ENCODE measurements around the gene PIGU. TPM values are rescaled to one million over a fixed set of nuclear protein-coding genes. Genes with fewer than 3 reads are reported as not detected.
A peak's percentile ranks its signal among the peaks of the same experiment; 100 is the strongest.

PIGU gene
- total and polyA plus RNA-seq, 2 of the 13 experiments (the other 11 are each of a cell fraction or from before 2014, with no cell fraction given): 45.5 to 231 TPM

DNA sequence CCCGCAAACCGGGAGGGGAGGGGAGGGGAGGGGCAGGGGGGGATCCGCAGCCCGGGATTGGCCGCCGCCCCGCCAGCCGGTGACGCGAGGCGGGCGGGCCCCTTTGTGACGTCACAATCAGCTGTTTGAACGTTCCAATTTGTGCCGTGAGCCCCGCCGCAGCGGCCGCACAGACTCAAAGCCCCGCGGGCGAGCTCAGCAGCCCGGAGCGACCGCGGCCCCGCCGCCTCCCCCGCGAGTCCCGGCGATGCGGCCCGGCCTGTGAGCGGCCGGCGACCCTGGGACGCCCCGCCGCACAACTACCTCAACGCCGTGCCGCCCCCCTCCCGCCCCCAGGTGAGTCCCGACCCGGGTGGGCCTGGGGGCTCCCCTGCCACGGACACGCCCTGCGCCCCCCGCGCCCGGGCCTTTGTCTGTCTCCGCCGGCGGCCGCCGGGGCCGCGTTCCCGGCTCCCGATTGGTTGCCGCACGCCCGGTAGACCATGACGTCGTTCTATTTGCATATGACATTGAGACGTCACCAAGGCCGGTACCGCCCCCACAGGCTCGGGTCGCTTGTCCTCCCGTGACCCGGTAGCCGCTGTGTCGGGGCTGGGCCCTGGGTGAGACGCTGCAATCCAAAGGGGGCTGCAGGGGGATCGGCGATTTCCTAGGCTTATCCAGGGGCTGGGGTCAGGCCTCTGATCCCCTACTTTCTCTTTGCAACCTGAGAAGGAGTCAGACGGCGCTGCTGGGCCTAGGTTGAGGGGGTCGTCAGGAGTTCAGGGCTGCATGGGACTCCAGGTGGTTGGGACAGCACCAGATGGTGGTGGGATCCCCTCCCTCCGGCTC lies 27.5 kb upstream of the PIGU start, which contains the start of gene TP53INP2 (continued):
- TF ChIP-seq, protein P1, sequence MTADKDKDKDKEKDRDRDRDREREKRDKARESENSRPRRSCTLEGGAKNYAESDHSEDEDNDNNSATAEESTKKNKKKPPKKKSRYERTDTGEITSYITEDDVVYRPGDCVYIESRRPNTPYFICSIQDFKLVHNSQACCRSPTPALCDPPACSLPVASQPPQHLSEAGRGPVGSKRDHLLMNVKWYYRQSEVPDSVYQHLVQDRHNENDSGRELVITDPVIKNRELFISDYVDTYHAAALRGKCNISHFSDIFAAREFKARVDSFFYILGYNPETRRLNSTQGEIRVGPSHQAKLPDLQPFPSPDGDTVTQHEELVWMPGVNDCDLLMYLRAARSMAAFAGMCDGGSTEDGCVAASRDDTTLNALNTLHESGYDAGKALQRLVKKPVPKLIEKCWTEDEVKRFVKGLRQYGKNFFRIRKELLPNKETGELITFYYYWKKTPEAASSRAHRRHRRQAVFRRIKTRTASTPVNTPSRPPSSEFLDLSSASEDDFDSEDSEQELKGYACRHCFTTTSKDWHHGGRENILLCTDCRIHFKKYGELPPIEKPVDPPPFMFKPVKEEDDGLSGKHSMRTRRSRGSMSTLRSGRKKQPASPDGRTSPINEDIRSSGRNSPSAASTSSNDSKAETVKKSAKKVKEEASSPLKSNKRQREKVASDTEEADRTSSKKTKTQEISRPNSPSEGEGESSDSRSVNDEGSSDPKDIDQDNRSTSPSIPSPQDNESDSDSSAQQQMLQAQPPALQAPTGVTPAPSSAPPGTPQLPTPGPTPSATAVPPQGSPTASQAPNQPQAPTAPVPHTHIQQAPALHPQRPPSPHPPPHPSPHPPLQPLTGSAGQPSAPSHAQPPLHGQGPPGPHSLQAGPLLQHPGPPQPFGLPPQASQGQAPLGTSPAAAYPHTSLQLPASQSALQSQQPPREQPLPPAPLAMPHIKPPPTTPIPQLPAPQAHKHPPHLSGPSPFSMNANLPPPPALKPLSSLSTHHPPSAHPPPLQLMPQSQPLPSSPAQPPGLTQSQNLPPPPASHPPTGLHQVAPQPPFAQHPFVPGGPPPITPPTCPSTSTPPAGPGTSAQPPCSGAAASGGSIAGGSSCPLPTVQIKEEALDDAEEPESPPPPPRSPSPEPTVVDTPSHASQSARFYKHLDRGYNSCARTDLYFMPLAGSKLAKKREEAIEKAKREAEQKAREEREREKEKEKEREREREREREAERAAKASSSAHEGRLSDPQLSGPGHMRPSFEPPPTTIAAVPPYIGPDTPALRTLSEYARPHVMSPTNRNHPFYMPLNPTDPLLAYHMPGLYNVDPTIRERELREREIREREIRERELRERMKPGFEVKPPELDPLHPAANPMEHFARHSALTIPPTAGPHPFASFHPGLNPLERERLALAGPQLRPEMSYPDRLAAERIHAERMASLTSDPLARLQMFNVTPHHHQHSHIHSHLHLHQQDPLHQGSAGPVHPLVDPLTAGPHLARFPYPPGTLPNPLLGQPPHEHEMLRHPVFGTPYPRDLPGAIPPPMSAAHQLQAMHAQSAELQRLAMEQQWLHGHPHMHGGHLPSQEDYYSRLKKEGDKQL (CRISPR knock-in tag; IDR thresholded peaks at IDR 0.05; ENCODE audit: low read depth): no peak
- TF ChIP-seq ZNF329 (CRISPR knock-in tag; IDR thresholded peaks at IDR 0.05; ENCODE audit: low read depth): peak; percentile 74; the same call in 1 of the 2 replicates
- no peak for TF ChIP-seq EZH2 (conservative IDR thresholded peaks at IDR 0.05; ENCODE audit: low read depth, low read length)
- peak in 1 of 2 experiments; percentile 36; a peak in 1 of 4 replicates for TF ChIP-seq KLF16 (CRISPR knock-in tag; IDR thresholded peaks at IDR 0.05)
- 0 out of 2 replicates have a peak, but pooled peaks have one; percentile 42 for TF ChIP-seq GTF2F1 (IDR thresholded peaks at IDR 0.05; ENCODE audit: low read length)
- TF ChIP-seq THAP7 (CRISPR knock-in tag; IDR thresholded peaks at IDR 0.05): peak; percentile 47; the same call in 1 of the 2 replicates
- TF ChIP-seq FOXP4 (CRISPR knock-in tag; IDR thresholded peaks at IDR 0.05): no peak
- no peak for TF ChIP-seq IKZF1 (IDR thresholded peaks at IDR 0.05)
- peak; percentile 52 for TF ChIP-seq SP2 (CRISPR knock-in tag; IDR thresholded peaks at IDR 0.05)
- peak; percentile 88; the same call in 1 of the 2 replicates for TF ChIP-seq ZNF142 (CRISPR knock-in tag; IDR thresholded peaks at IDR 0.05)
- TF ChIP-seq ZNF292 (CRISPR knock-in tag; IDR thresholded peaks at IDR 0.05; ENCODE audit: borderline replicate concordance, low read depth): no peak; the same call in none of the 2 replicates
- TF ChIP-seq, protein P2, sequence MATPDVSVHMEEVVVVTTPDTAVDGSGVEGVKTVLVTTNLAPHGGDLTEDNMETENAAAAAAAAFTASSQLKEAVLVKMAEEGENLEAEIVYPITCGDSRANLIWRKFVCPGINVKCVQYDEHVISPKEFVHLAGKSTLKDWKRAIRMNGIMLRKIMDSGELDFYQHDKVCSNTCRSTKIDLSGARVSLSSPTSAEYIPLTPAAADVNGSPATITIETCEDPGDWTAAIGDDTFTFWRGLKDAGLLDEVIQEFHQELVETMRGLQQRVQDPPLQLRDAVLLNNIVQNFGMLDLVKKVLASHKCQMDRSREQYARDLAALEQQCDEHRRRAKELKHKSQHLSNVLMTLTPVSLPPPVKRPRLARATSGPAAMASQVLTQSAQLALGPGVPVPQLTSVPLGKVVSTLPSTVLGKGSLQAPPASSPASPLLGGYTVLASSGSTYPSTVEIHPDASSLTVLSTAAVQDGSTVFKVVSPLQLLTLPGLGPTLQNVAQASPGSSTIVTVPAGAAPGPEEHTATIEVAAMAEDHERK (CRISPR knock-in tag; IDR thresholded peaks at IDR 0.05; ENCODE audit: low read depth): no peak
